ENCODE measurements around the gene SCMH1.

Gene SCMH1

DNA sequence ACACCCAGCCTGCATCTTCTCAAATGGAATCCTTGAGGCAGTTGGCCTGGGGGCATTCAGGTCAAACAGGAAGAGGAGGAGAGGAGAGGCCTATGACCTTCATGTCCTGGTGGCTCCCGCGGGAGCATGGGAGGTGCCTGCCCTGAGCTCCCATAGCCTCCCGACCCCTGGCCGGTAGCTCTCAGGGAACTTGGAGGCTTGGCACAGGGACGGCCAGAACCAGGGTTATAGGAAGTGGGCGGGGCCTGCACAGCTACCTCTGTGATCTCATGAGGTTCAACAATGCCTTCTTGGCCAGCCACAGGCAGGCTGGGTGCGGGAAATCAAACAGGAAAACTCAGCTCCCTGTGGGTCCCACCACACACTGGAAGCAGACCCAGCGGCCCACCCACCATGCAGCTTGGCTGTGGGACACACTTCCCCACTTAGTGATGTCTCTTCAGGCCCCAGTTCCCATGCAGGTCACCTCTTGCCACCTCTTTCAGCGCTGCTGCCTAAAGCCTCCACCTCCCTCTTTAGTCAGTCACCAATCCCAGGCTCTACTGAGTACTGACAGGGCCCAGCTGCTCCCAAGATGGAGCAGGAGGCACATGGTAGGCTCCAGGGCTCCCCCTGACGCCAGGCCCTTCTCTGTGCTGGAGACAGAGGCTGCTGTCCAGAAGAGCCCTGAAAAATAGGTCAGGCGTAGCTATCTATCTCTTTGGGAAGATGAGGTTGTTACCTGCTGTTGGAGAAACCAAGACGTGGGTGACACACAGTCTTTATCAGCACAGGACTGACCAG, 220.4 kb downstream of the SCMH1 start, which contains the start of gene SLFNL1:
SLFNL1 (minus strand) TSS at position 200 of the 783 bp plus-strand sequence. CDS start 1,065 bp downstream, outside the sequence.
- DNase-seq, result no peak

- DNase-seq, result no peak
Observed at GRCh38 chr1:41020654-41021053, 221.5 kb downstream of the SCMH1 start.

DNA sequence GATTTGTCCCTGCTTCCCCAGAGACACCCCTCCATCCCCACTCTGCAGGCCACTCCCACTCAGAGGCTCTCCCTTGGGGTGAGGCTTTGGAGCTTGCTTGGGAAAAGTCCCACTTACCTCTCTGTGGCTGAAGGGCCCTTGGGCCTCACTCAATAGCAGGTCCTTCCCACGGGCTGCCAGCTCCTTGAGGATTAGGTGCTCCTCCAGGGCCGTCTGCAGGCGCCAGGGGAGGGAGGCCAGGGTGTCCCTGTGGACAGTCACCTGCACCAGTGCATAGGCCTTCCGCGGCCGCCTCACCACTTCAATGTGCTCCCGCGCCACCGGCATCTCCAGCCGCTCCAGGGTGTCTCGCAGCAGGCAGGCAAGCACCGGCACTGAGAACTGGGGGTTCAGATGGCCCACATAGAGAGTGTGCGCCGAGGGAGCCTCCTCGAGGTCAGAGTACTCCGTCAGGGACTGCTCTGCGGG, 222.0 kb downstream of the SCMH1 start:
- no peak for DNase-seq

DNA sequence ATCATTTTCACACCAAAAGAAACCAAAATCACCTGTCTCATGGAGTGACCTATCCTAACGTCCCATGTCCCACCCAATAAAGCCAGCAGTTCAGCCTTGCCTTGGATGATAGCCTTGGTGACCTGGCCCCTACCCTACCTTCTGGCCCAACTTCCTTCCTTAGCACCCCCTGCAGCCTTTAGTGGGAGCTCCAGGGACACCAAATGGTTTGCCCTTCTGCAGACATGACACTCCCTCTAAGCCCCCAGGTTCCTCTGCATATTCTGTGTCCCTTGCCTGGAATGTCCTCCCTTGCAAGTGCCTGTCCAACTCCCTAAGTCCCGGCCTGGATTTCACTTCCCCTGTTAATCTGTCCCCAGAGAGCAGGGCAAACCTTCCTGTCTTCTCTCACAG, 222.8 kb downstream of the SCMH1 start:
- no peak for DNase-seq

DNA sequence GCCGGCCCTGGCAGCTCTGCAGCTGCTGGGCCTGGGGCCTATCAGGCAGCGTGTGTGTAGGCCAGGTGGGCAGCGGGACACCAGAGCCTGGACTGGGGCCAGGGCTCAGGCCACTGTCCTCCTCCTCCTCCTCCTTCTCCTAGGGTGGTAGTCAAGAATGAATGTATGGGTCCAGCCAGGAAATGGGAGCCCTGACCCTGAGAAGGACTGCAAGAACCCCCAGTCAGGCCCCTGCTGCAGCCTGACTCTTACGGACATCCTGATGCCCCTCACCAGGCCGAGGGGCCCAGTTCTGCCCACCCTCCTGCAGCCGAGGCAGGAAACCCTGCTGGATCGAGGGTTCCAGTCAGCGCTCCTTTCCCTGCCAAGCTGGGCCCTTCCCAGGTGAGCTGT, 224.1 kb downstream of the SCMH1 start:
- no peak for DNase-seq

DNA sequence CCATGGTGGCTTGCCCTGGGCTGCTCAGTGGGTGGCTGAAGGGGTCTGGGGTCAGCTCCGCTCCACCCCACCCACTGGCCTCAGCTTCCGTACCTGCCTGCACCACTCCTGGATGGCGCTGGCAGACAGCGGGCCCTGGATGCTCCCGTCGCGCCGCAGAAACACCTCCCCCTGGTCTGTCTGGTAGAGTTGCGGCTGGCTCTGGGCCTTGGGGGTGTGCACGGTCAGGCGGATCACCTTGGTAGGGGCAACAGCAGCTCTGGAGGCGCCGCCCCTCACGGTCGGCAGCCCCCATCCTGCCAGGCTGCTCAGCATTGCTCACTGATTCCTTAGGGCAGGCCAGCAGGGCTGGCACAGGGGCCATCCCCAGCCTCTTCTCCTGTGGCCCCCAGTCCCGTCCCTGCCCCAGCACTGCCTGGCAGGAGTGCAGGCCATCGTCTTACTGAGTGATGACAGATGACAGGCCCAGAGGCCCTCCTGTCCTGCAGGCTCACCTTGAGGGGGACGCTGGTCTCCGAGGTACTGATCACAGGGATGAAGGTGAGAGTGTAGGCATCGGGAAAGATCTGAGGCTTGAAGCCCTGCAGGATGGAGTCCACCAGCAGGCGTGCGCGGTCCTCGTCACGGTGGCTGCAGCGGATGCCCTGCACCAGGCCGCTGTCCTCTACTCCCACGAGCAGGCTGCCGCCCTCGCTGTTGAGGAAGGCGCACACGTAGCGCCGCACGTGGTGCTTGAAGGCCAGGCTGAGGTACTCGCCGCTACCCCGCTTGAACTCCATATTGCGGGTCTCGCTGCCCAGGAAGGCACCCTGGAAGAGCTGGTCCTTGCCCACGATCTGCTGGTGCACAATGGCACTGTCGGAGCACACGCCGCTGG, 224.7 kb downstream of the SCMH1 start:
- no peak for DNase-seq

GRCh38 chr1:41015897-41016470, 226.1 kb downstream of the SCMH1 start:
- DNase-seq, result no peak

DNA sequence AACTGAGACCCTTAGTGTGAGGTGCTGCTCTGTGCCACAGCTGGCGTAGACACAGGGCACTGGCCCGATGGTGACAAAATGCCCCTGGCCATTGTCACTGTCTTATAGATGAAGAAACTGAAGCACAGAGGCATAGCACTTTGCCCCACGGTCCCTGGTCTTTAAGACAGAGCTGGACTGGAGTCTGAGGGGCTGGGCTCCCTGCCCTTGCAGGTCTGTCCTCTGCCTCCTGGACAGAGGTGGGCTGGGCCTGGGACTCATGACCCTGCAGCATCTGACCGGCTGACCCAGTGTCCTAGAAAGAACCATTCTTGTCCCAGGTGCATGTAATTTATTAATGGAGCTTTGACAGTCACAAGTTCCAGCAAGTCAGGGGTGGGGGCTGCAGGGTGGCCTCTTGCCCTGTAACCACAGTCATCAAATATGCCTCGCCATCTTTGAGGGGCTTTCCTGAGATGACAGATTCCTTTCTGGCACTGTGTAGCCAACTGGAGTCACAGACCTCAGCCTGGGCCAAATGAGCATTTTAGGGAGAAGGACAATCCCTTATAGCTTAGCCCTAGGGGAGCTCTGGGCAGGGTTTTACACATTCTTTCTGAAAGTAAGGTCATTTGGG, 226.7 kb downstream of the SCMH1 start:
- no peak for DNase-seq

DNA sequence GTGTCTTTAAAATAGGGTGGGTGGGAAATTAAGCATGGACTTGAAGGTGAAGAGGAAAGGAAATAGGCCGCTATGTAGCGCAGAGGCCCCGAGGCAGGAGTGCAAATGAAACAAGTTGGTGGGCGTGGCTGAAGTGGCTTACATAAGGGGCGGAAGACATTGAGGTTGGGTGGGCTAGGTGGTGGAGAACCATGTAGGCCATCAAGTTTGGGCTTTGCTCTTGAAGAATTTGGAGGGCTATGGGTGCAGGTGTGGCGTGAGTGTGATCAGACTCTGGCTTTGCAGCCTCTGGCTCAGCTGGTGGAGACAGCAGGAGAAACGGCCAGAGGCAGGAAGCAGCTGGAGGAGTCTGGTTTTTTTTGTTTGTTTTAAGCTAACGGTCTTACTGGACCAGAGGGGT, 227.2 kb downstream of the SCMH1 start:
- no peak for DNase-seq

DNA sequence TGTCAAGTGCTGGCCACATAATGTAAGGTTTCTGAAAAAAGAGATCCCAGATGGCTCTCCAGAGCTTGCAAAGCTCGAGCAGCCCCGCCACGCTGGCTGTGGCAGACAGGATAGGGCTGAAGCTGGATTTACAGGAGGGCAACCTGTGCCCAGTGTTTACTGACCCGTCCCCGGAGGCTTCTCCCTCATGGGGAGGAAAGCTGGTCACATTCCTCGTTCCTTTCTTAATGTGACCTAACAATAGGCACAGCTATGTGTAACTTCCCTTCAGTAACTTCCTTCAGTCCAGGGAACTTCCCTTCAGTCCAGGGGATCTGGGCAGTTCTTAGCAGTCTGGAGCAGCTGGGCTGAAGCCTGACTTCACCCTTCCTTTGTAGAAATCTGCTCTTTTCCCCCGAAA, 228.3 kb downstream of the SCMH1 start:
- no peak for DNase-seq

- no peak for DNase-seq
Observed at GRCh38 chr1:41013024-41013423, 229.1 kb downstream of the SCMH1 start.

GRCh38 chr1:41010345-41010744, 231.8 kb downstream of the SCMH1 start:
- DNase-seq, result no peak

GRCh38 chr1:41009466-41009865, 232.6 kb downstream of the SCMH1 start:
- no peak for DNase-seq

DNA sequence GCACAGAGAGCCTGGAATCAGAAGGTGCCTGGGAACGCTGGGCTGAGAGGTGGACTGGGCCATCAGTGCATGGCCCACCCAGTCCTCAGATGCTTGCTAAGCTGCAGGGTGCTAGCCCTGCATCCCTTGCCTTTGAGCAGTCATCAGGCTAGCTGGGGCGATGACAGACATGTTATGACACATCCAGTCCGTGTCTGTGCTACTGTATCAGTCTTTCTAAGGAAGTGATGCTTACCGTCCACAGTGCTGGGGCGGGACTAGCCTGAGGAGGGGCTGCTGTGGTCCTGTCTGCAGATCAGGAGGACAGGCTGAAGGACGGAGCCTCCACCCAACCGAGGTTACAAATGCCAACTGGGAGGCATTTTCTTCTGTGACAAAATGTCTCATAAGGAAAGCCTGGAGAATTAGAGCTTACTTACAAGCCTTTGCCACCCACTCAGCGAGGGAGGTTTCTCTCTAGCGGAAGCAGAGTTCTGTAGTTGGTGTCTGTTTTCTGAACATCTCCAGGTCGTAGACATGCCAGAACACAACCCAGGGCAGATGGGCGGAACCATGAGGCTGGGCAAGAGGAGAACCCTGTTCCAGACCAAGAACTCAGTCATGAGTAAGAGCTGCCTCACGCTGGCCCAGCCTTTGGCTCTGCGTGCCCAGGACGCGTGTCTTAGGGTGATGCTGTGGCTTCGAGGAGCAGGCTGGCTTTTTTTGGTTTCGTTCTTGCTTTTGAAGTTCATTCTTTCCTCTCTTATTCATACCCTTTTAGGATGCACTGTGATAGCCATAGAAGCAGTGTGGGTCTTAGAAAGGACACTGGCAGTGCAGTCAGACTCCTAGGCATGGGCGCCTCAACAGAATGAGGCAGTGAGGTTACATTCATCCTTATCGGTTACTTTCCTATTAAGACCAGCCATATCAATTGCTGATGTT, 234.9 kb downstream of the SCMH1 start:
- no peak for DNase-seq

DNA sequence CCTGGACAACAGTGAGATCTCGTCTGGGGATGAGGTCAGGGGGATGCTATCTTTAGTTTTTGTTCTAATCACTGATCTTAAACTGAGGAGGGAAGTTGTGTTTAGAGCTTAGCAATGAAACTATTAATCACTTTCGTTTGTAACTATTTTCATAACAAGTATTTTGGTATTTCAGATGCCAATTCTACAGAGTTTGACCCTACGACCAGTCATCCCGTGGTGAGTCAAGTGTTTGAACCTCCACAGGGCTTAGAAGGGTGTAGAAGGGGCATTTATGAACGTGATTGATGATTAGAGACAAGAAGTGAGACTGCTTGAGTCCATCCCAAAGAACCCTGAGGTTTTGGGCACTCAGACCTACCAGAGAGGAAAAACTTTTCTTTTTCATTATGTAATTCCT, 236.2 kb downstream of the SCMH1 start:
- no peak for DNase-seq

GRCh38 chr1:41003640-41004220, 238.4 kb downstream of the SCMH1 start:
- DNase-seq, result peak; percentile 76

GRCh38 chr1:41003127-41003639, 238.9 kb downstream of the SCMH1 start:
- no peak for DNase-seq

DNA sequence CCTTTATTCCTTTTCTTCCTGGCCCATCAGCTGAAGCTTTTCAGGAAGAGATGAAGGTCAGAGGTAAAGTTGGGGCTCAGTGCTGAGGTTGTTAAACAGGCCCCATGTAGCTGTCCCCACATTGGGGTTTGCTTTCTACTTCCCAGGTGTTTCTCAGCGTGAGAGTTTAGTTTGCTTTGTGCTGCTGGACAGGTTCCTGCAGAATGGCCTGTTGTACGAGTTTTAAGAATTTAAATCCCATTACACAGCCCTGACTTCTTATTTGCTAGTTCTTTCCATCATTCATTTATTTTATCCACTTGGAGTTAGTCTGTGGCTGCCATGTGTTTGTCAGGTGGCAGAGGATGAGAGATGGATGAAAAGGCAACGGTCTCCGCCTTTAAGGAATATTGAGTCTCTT, 243.4 kb downstream of the SCMH1 start:
- DNase-seq, result no peak

GRCh38 chr1:40997096-40997495, 245.0 kb downstream of the SCMH1 start:
- DNase-seq, result no peak

GRCh38 chr1:40989066-40989465, 253.0 kb downstream of the SCMH1 start:
- DNase-seq, result no peak

GRCh38 chr1:40988280-40988679, 253.8 kb downstream of the SCMH1 start:
- DNase-seq, result no peak
